HG02852 (cell line): ENCODE results near the gene FAM83C.
"Not testable (repeated sequence)": the region's sequence is repeated elsewhere in the genome, so short reads cannot be mapped to it uniquely, and the experiment has no call there.

Source experiments
- ATAC-seq: cut with Tn5 transposase; IDR thresholded peaks from one replicate; pipeline ENCODE4 v1.9.1; 2021; ENCODE audit warnings: mild to moderate bottlenecking, moderate library complexity; ENCODE audit not compliant: unreplicated experiment

The FAM83C gene

GRCh38 chr20:35319192-35319870, 27.1 kb upstream of the FAM83C start:
- no peak for ATAC-seq

- no peak for ATAC-seq
Observed at GRCh38 chr20:35318502-35319157, 26.4 kb upstream of the FAM83C start.

DNA sequence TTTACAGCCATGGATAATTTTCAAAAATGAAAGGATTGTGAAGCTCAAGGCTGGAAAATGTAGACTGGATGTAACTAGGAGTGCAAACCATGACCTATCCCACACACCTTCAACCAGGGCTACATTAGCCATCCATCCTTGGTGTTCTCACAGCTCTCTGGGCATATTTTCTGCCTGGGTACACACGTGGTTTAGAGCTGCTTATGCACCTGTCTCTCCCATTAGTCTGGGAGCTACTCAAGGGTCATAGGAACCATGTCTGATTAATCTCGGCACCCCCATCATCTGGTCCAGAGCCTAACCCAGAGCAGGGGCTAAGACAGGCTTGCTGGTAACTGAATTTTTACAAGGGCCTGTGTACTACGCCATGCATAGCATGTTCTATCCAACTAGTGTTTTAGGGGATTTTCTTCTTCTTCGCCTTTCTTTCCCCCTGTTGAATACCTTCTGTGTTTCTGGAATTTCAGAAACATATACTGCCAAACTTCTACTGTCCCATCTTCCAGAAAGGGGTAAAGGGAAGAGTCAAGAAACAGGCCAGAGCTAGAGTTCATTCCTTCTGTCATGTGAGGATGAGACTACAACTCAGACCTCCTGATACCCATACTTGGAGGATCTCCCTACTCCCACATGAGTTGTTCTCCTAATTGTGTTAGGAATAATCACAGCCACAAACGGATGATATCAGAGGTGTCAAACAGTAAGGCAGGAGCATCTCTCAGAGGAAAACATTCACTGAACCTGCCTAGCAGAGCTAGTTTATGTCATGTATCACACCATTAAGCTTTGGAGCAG, 25.4 kb upstream of the FAM83C start:
- ATAC-seq = no peak

DNA sequence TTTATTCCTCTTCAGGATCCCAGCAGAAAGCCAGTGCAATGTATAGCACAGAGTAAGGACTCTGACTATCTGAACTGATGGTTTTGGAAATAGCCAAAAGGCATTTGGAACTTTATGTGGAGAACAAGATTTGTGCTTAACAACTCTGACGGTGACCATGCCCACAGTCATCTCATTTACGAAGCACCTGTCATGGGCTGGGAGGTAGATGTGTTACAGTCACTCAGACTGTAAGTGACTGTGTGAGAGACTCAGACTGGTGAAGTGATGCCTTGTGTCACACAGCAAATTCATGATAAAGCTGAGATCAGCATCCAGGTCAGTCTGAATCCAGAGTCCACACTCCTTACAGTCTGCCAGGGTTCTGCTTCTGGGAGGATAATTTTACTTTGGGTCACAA, 23.9 kb upstream of the FAM83C start:
- no peak for ATAC-seq

DNA sequence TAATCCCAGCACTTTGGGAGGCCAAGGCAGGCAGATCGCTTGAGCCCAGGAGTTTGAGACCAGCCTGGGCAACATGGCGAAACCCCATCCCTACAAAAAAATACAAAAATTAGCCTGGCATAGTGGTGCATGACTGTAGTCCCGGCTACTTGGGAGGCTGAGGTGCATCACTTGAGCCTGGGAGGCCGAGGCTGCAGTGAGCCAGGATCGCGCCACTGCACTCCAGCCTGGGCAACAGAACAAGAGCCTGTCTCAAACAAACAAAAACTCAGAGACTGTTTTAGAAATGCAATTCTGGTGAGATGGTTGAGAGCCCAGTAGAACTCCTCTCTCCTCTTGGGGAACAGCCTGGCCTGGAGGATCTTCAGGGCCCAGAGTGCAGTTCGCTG, 23.4 kb upstream of the FAM83C start:
- not testable (repeated sequence) for ATAC-seq

DNA sequence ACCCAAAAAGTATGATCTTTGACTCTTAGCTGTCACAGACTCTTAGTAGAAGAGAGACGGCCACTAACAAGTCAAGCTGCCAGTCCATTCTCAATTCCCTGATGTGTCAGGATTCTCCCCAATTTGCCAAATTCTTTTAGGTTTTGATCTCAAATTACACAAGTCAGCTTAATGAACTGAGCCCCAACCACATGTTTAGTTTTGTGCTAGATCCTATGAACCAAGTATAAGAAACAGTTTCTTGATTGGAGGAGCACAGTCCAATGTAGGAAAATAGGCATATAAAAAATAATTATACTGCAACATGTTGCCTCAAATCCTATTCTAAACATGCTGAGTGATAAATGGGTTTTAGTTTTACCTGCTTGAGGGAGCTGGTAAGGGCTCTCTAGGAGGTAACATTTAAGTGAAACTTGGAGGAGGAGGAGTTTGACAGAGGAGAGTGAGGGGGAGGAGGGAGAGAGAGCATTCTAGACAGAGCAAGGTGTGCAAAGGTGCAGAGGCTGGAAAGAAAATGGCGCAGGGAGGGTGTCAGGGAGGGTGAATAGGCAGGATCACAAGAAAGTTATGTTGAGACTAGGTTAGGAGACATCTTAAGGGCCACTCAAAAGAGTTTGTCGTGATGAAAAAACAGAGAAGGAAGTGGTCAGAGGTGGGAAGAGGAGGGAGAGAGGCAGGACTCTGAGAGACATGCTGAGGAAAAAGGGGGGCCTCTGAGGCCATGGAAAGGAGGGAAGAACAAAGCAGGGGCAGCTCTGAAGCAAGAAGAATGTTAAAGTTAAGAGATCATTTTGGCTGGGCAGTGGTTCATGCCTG, 22.8 kb upstream of the FAM83C start:
- no peak for ATAC-seq

- no peak for ATAC-seq
Observed at GRCh38 chr20:35312318-35312717, 20.1 kb upstream of the FAM83C start.

GRCh38 chr20:35311822-35312221, 19.6 kb upstream of the FAM83C start:
- no peak for ATAC-seq

DNA sequence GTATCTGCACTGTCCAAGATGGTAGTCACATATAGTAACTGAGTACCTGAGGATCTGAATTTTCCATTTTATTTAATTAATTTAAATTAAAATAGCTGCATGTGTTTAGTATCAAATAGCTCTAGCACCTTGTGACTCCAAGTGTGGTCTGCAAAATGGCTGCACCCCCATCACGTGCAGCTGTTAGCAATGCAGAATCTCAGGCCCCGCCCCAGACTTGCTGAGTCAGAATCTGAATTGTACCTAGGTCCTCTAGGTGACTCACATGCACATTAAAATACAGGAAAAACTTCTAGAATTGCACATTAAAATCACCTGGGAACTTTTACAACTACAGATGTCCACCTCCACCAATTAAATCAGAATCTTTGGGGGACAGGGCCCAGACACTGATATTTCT, 19.2 kb upstream of the FAM83C start:
- ATAC-seq = no peak

GRCh38 chr20:35307666-35308653, 15.7 kb upstream of the FAM83C start:
- ATAC-seq = no peak

DNA sequence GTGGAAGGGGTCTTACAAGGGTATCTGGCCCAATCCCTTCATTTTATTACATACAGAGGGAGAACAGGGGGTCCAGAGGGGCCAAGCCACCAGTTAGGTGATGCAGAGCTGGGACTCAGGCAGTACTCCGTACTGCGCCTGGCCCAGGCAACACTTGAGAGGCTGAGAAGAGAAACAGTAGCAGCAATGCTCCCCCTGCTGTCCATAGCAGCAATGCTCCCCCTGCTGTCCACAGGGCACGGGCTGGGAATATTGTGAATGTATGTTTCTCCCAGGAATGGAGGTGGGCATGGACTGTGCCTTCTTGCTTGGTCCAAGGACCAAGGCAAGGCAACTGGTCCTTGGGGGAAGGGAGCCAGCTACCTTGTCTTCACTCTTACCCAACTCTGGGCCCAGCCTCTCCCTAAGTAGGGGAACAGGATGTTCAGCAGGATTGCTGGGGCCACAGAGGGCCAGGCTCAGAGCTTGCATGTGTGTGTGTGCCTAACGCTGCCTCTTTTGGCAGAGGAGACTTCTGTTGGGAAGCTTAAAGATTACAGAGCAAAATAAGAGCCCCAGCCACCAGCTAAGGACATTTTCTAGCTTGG, 14.8 kb upstream of the FAM83C start:
- ATAC-seq = no peak

DNA sequence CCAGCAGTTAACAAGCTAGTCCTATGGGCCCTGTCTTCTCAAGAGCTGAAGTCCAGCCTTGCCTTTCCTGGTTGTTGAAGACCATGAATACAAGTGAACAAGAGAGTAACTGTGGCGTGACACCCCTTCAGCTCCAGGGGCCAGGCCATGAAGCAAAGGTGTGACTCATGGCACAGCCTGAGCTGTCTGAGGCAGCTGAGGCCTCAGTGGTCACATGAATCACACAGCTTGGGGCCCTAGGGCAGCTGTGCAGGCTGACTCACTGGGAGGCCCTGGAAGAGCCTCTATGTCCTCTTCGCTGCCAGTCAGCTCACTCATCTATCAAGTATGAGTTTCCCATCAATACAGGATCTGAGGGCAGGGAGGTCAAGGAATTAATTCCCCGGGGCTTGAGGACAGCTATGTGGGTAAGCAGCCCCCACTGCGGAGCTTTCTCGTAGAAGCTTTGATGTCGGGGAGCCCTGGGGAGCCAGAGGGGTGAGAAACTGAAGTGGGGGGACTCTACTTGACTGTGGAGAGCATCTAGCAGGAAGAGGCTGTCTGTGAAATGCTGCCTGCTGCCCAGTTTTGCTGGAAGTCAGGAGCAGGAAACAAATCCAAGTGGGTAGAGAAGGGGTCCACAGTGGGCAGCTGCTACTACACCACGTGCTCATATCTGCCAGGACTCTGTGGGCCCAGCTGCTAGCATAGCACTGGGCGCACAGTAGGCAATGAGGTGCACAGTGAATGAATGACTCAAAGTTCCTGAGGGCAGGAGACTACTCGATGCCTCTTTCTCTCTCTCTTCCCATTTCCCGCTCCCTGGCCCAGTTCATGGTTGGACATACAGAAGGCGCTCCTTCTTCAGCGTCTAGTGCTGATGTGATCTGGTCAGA, 13.7 kb upstream of the FAM83C start:
- no peak for ATAC-seq

DNA sequence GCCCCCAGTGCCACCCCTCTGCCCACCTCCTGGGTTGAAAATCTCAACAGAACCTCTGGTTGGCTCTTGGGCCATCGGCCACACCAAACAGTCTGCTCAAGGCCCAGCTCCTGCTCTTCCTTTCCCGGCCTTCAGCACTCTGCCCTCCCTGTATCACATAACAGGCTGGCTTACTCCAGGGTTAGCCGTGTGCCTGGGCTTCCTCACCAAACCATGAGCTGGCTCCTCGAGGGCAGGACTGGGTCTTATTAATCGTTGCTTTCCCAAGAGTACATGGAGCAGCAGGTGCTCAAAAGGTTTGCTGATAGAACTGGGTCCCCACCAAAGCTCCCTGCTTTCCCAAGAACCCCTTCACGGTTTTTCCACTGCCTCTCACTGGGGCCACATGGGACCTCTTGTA, 12.7 kb upstream of the FAM83C start:
- no peak for ATAC-seq

DNA sequence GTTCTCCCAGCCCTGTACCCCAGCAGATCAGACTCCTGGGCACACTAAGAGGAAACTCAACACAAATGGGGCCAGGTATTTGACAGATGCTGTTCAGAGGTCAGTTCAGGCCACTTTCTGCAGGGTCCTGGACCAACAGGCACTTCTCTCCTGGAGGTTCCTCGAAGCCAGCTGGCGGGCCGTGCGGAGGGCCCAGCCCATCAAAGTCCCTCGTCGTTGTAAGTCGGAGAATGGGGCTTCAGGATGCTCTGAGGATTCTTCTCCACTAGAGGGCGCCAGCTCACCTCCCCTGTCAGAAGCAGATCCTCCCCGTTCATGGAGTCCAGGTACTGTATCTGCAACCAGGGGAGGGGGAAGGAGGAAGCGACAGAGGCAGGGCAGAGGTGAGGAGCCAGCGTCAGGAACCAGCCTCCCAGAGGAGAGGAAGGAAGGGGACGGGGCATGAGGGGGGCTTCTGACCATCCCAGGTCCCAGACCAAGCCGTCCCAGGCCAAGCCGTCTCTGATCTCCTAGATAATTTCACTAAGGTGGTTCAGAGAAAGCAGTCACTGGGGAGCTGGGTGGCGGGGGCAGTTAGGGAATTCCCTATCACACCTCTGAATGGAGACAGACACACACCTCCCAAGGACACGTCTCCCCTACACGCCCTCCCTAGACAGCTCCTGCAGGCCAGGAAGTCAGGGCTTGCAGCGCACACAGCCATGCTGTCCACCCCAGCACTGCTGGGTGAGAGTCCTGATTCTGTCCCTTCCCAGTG, 11.7 kb upstream of the FAM83C start:
- no peak for ATAC-seq

DNA sequence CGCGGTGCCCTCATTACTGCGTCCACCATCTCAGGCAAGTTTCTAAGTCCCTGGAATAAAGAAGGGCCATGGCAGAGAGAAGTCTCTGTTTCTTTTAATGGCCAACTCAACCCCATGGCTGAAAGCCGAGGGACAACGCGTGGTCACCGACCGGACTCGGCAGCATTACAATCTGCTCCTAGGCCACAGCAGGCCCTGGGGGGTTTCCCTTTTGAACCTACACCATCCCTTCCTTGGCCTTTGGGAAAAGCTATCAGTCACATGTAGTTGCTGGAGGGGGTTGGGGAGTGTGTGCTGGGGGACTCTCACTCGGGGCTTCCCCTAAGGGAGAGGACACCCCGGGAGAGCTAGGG, 11.1 kb upstream of the FAM83C start:
- ATAC-seq = no peak

- no peak for ATAC-seq
Observed at GRCh38 chr20:35302421-35303335, 10.5 kb upstream of the FAM83C start.

- no peak for ATAC-seq
Observed at GRCh38 chr20:35301426-35301825, 9.2 kb upstream of the FAM83C start.
